Measurements from ENCODE around the gene MTCL3.
A peak's percentile ranks its signal among the peaks of the same experiment; 100 is the strongest.

MTCL3 gene

GRCh38 chr6:127517693-127518092 lies 1.4 kb downstream of the MTCL3 start:
- Histone ChIP-seq H3K4me2 (ENCODE audit: insufficient read depth, low read length) (no peak overlapping the region), H3K27me3 (ENCODE audit: control insufficient read depth in 2 of 2, insufficient read depth in 2 of 2, low read length in 2 of 2) (peaks cover 36 to 69% of the 10 kb centered on the region in 2 experiments), H3K79me2 (ENCODE audit: control insufficient read depth, insufficient read depth, low read length) (no peaks in the 10 kb centered on the region), H3K36me3 (ENCODE audit: control insufficient read depth in 2 of 2, extremely low read depth in 1 of 2, insufficient read depth in 2 of 2, low read length in 2 of 2) (no peaks in the 10 kb centered on the region), H3K9me3 (replicated peaks; ENCODE audit: control insufficient read depth, insufficient read depth, low read length) (no peaks in the 10 kb centered on the region), H2AFZ (ENCODE audit: low read depth, low read length) (no peak overlapping the region), H4K20me1 (replicated peaks; ENCODE audit: control insufficient read depth, extremely low read depth, insufficient read depth, low read length) (no peaks in the 10 kb centered on the region), H3K4me3 (replicated peaks in 1 of 3; ENCODE audit: insufficient read depth in 1 of 3, low read depth in 1 of 3, low read length in 3 of 3) (no peak overlapping the region), H3K9ac (replicated peaks; ENCODE audit: extremely low read depth, insufficient read depth, low read length) (no peak overlapping the region), H3K4me1 (ENCODE audit: control insufficient read depth, extremely low read depth, insufficient read depth, low read length) (peaks cover 15% of the 10 kb centered on the region), H3K9me1 (replicated peaks; ENCODE audit: control insufficient read depth, extremely low read depth, insufficient read depth, low read length) (no peaks in the 10 kb centered on the region), H3K27ac (ENCODE audit: insufficient read depth, low read depth, low read length) (no peak overlapping the region)
- POLR2A ChIA-PET, result no interaction called here
- dilution Hi-C loops (cut with MboI; ENCODE audit: extremely low pct_ligation_motif_present, low sequenced_read_pairs), result no loop called here
- BruUV-seq (replicated peaks), result no TSS peak
- CTCF ChIA-PET, result interaction anchor here (1.2 to 3.0 kb wide), 4 partner anchors 10 to 28 kb away, joined by 3 to 19 read pairs (median 9); no protein-coding TSS in a partner anchor
- TF ChIP-seq FOS (IDR thresholded peaks at IDR 0.05; ENCODE audit: borderline replicate concordance, insufficient read depth, low read length) (no peak), MAX (IDR thresholded peaks at IDR 0.05; ENCODE audit: insufficient read depth, insufficient read length) (no peak), JUN (IDR thresholded peaks at IDR 0.05; ENCODE audit: borderline replicate concordance, insufficient read depth, insufficient read length, low read depth) (no peak), CTCF (IDR thresholded peaks at IDR 0.05; ENCODE audit: extremely low read depth in 1 of 2, insufficient read depth in 1 of 2, low read depth in 1 of 2, low read length in 2 of 2) (no peak)
- DNase-seq (ENCODE audit: low read depth, low spot score), result no peak
- intact Hi-C loops (cut with micrococcal nuclease), result no loop called here
- FAIRE-seq, result no peak

- peak overlapping the region; percentile 41 for H3K4me2 ChIP-seq (ENCODE audit: insufficient read depth, low read length)
- ChIA-PET POLR2A (no interaction called here), CTCF (interaction anchor here (0.5 to 3.0 kb wide), 31 partner anchors 9 to 340 kb away, joined by 3 to 21 read pairs (median 4); partner anchors contain the start of gene KIAA0408)
- dilution Hi-C loops (cut with MboI; ENCODE audit: extremely low pct_ligation_motif_present, low sequenced_read_pairs), result no loop called here
- no peak overlapping the region for H3K27ac ChIP-seq (ENCODE audit: insufficient read depth, low read depth, low read length)
- TF ChIP-seq MYC (IDR thresholded peaks at IDR 0.05; ENCODE audit: low read depth, low read length), result no peak
- TF ChIP-seq CTCF (IDR thresholded peaks at IDR 0.05; ENCODE audit: extremely low read depth in 1 of 2, insufficient read depth in 1 of 2, low read depth in 1 of 2, low read length in 2 of 2), result peak; percentile 67 to 75
- no peak overlapping the region for H2AFZ ChIP-seq (ENCODE audit: low read depth, low read length)
- no peaks in the 10 kb centered on the region for H3K36me3 ChIP-seq (ENCODE audit: control insufficient read depth in 2 of 2, extremely low read depth in 1 of 2, insufficient read depth in 2 of 2, low read length in 2 of 2)
- no peaks in the 10 kb centered on the region for H3K9me3 ChIP-seq (replicated peaks; ENCODE audit: control insufficient read depth, insufficient read depth, low read length)
- no peaks in the 10 kb centered on the region for H4K20me1 ChIP-seq (replicated peaks; ENCODE audit: control insufficient read depth, extremely low read depth, insufficient read depth, low read length)
- intact Hi-C loops (cut with micrococcal nuclease), result no loop called here
- peaks cover 15% of the 10 kb centered on the region for H3K4me1 ChIP-seq (ENCODE audit: control insufficient read depth, extremely low read depth, insufficient read depth, low read length)
- H3K4me3 ChIP-seq (replicated peaks in 1 of 3; ENCODE audit: insufficient read depth in 1 of 3, low read depth in 1 of 3, low read length in 3 of 3), result no peak overlapping the region
- BruUV-seq (replicated peaks), result no TSS peak
- FAIRE-seq (peak; percentile 62), DNase-seq (ENCODE audit: low read depth, low spot score) (peak; percentile 45)
- no peaks in the 10 kb centered on the region for H3K9me1 ChIP-seq (replicated peaks; ENCODE audit: control insufficient read depth, extremely low read depth, insufficient read depth, low read length)
- no peak overlapping the region for H3K9ac ChIP-seq (replicated peaks; ENCODE audit: extremely low read depth, insufficient read depth, low read length)
- H3K79me2 ChIP-seq (ENCODE audit: control insufficient read depth, insufficient read depth, low read length), result no peaks in the 10 kb centered on the region
- H3K27me3 ChIP-seq (ENCODE audit: control insufficient read depth in 2 of 2, insufficient read depth in 2 of 2, low read length in 2 of 2), result peaks cover 34 to 74% of the 10 kb centered on the region in 2 experiments
Observed at GRCh38 chr6:127516662-127517273, 2.4 kb downstream of the MTCL3 start.
